Tibial nerve (tissue), 3 donors: Measurements from ENCODE around the gene HCRT.

Experiments used
- CTCF ChIP-seq, 5 experiments: fragments of 200-600 bp in 3 of 5; fragments of 450-650 bp in 2 of 5; sonication (generic) in 3 of 5; IDR thresholded peaks; one replicate each; pipeline ENCODE4 v1.5.1; 2016 to 2019; ENCODE audit warnings: antibody characterized with exemption in 5 of 5, mild to moderate bottlenecking in 3 of 5, moderate library complexity in 2 of 5
- POLR2A ChIP-seq, 2 donors: fragments of 450-650 bp; IDR thresholded peaks; one replicate each; pipeline ENCODE4 v1.6.1; 2017; ENCODE audit warnings: antibody characterized with exemption in 2 of 2, mild to moderate bottlenecking in 2 of 2, moderate library complexity in 2 of 2

- TF ChIP-seq CTCF (IDR thresholded peaks at IDR 0.05) (peak in 4 of 5 experiments; percentile 14 to 57 (median 34)), POLR2A (IDR thresholded peaks at IDR 0.05) (no peak)
Measured at GRCh38 chr17:42180922-42181850, 4.1 kb downstream of the HCRT start, which contains the start of gene KCNH4.
